Mesothelial cell of epicardium (in vitro differentiated cells): ENCODE measurements around the gene TOLLIP. TPM values are rescaled to one million over a fixed set of nuclear protein-coding genes. Genes with fewer than 3 reads are reported as not detected.

Experiments used
- DNase-seq, 2 experiments: peaks; one replicate each; pipeline ENCODE4 v3.0.0; 2021; ENCODE audit warnings: low spot score in 2 of 2; ENCODE audit not compliant: unreplicated experiment in 2 of 2
- H3K27ac Mint-ChIP-seq: 2 replicates; pipeline ENCODE4 v1.8.0; 2021; ENCODE audit warnings: mixed read lengths
- H3K27me3 Mint-ChIP-seq: 2 replicates; pipeline ENCODE4 v1.8.0; 2021; ENCODE audit warnings: low read depth, mixed read lengths
- H3K36me3 Mint-ChIP-seq: 2 replicates; pipeline ENCODE4 v1.8.0; 2021; ENCODE audit warnings: mixed read lengths
- H3K4me1 Mint-ChIP-seq: 2 replicates; pipeline ENCODE4 v1.8.0; 2021; ENCODE audit warnings: mixed read lengths
- H3K4me3 Mint-ChIP-seq: 2 replicates; pipeline ENCODE4 v1.8.0; 2021; ENCODE audit warnings: mild to moderate bottlenecking, moderate library complexity, mixed read lengths
- H3K9me3 Mint-ChIP-seq: 2 replicates; pipeline ENCODE4 v1.8.0; 2021; ENCODE audit warnings: mixed read lengths
- CTCF ChIP-seq: fragments of 200-600 bp; sonication (generic); IDR thresholded peaks from one replicate; pipeline ENCODE4 v1.5.0; 2021; ENCODE audit warnings: antibody characterized with exemption; ENCODE audit not compliant: unreplicated experiment
- total RNA-seq: library from RNA; stranded (reverse); gene quantifications from 3 replicates; pipeline ENCODE4 v1.2.1, GENCODE V29; 2021

The TOLLIP gene
- total RNA-seq, 1 donor from 2014 or later = 43.2 TPM

GRCh38 chr11:1335264-1335810 is 25.9 kb upstream of the TOLLIP start:
- DNase-seq = no peak
- Mint-ChIP-seq H3K4me1 (peaks cover 13% of the 10 kb centered on the region), H3K27ac (no peak overlapping the region), H3K36me3 (no peaks in the 10 kb centered on the region), H3K4me3 (peak overlapping the region; percentile 64), H3K27me3 (peaks cover 48% of the 10 kb centered on the region), H3K9me3 (peaks cover 4% of the 10 kb centered on the region)
- no peak for TF ChIP-seq CTCF

GRCh38 chr11:1333860-1334259 is 24.4 kb upstream of the TOLLIP start:
- H3K27ac Mint-ChIP-seq = no peak overlapping the region
- peaks cover 13% of the 10 kb centered on the region for H3K4me1 Mint-ChIP-seq
- DNase-seq = no peak
- peaks cover 48% of the 10 kb centered on the region for H3K27me3 Mint-ChIP-seq
- no peak overlapping the region for H3K4me3 Mint-ChIP-seq
- H3K9me3 Mint-ChIP-seq = peaks cover 8% of the 10 kb centered on the region
- no peak for TF ChIP-seq CTCF
- no peaks in the 10 kb centered on the region for H3K36me3 Mint-ChIP-seq

GRCh38 chr11:1333091-1333772 is 23.8 kb upstream of the TOLLIP start:
- Mint-ChIP-seq H3K9me3 (peaks cover 14% of the 10 kb centered on the region), H3K4me1 (peaks cover 10% of the 10 kb centered on the region), H3K27ac (no peak overlapping the region), H3K4me3 (no peak overlapping the region), H3K36me3 (no peaks in the 10 kb centered on the region), H3K27me3 (peaks cover 45% of the 10 kb centered on the region)
- DNase-seq = no peak
- no peak for TF ChIP-seq CTCF

- Mint-ChIP-seq H3K36me3 (no peaks in the 10 kb centered on the region), H3K4me3 (no peak overlapping the region), H3K27ac (no peak overlapping the region), H3K9me3 (peaks cover 34% of the 10 kb centered on the region), H3K4me1 (peaks cover under 1% of the 10 kb centered on the region), H3K27me3 (peaks cover 42% of the 10 kb centered on the region)
- DNase-seq = no peak
- TF ChIP-seq CTCF = no peak
Observed at GRCh38 chr11:1330473-1330872, 21.0 kb upstream of the TOLLIP start.

GRCh38 chr11:1327064-1327460 is 17.6 kb upstream of the TOLLIP start:
- DNase-seq = peak in 1 of 2 experiments; percentile 6
- no peaks in the 10 kb centered on the region for H3K4me1 Mint-ChIP-seq
- H3K27ac Mint-ChIP-seq = no peak overlapping the region
- H3K27me3 Mint-ChIP-seq = peaks cover 33% of the 10 kb centered on the region
- no peak overlapping the region for H3K4me3 Mint-ChIP-seq
- peaks cover 30% of the 10 kb centered on the region for H3K9me3 Mint-ChIP-seq
- no peaks in the 10 kb centered on the region for H3K36me3 Mint-ChIP-seq
- no peak for TF ChIP-seq CTCF
